GM19238 (cell line): ENCODE data around the gene ZBTB20.

ENCODE experiments used
- DNase-seq: peaks from one replicate; pipeline ENCODE4 v3.0.0; 2011; ENCODE audit warnings: low spot score; ENCODE audit not compliant: insufficient read length

ZBTB20 gene

GRCh38 chr3:114718071-114718897, 428.8 kb downstream of the ZBTB20 start:
- no peak for DNase-seq

- DNase-seq = no peak
These were observed 430.2 kb downstream of the ZBTB20 start for GRCh38 chr3:114716916-114717315.

DNA sequence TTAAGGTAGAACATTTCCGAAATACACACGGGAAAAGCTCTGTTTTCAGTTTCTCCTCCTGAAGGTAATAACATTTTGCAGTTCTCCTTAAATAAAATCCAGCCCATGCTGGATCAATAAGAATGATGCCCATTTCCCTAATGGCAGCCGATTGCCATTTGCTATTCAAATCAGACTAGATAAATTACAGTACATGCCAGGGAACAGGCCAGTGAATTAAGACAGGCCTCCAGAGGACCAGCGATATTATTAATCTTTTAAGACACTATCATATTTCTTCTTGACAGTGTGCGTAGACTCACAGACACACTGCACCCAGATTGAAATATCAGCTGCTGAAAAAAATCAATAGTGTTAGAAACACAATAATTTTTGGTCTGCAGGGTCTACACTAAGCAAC, 431.0 kb downstream of the ZBTB20 start:
- no peak for DNase-seq

DNA sequence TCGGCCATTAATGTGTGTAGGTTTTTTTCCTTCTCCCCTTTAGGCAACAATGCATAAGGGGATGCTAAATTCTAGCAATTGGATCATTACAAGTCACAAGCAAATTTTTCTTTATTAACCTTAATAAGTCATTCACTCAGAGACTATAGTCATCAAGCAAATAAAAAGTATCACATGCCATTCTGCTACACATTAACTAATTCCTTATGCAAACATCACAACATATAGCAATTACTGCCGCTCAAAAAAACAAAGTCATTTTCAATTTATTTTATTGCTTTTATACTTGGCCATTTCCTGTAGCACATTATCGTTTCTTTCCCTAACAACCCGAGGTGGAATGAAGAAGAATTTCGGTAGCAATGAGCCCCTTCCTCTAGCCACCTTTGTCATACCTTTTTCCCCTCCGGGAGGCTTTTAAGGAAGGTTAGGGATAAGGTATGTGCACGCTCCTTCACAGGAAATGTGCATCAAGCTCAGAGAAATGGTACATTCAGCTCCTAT, 432.1 kb downstream of the ZBTB20 start:
- DNase-seq = no peak

- no peak for DNase-seq
These were observed 432.9 kb downstream of the ZBTB20 start for GRCh38 chr3:114714237-114714636.

DNA sequence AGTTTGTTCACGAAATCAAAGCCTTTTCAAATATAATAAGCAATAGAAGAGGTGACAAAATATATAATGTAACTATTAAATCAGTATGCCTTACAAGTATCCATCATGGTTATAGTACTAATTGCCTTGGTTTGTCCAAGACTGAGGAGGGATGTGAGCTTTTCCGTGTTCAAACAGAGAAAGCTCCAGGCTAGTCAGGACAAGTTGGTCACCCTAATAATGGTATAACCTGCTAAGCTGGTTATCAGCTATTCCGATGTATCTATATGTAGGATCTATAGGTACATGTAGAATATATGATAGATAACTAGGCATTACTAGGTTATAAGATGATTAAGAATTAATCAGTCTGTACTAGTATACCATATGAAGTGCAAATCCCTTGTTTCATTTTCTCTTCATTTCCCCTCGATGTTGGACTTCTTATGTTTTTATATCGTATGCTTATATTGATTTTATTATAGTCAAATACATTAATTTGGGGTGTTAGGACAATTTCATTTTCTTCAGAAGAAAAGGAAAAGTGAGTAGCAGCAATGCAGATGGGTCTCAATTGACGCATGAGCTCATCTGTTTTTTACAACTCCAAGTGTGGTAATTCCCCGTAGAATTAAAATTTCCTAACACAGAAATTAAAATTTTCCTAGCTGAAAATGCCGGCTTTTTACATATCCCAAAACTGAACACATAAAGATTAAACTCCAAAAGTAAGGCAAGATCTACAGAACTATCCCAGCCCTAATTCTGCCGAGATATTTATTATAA, 434.2 kb downstream of the ZBTB20 start:
- DNase-seq = no peak

GRCh38 chr3:114711321-114711886, 435.7 kb downstream of the ZBTB20 start:
- DNase-seq = no peak

GRCh38 chr3:114709102-114709501, 438.0 kb downstream of the ZBTB20 start:
- DNase-seq = no peak

GRCh38 chr3:114707252-114707860, 439.7 kb downstream of the ZBTB20 start:
- no peak for DNase-seq

DNA sequence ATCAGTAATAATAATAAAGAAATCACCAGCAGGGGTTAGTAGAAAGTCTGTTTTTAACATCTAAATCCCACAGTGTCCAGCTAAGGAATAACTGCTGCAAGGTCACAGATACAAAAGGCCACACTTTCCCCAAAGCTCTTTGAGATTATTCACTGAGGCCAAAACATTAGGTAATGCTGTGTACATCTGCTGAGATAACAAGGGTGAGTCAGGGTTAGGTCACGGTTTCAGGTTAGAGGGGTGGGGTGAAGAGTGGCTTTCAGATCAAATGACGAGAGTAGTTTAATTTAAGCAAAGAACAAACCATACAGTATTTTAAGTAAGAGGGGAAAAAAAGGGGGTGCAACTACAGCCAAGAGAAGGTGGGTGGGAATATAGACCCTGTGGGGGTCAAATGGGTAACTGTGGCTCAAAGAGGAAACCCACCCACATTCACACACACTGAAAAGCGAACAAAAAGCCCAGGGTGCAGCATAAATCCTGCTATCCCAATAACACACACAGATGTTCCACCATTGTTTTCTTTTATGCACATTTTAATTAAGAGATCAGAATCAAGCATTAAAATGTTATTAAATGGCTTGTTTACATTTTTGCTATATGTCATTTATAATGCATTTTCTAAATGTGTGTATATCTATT, 440.4 kb downstream of the ZBTB20 start:
- no peak for DNase-seq

GRCh38 chr3:114700637-114701234, 446.4 kb downstream of the ZBTB20 start:
- no peak for DNase-seq

DNA sequence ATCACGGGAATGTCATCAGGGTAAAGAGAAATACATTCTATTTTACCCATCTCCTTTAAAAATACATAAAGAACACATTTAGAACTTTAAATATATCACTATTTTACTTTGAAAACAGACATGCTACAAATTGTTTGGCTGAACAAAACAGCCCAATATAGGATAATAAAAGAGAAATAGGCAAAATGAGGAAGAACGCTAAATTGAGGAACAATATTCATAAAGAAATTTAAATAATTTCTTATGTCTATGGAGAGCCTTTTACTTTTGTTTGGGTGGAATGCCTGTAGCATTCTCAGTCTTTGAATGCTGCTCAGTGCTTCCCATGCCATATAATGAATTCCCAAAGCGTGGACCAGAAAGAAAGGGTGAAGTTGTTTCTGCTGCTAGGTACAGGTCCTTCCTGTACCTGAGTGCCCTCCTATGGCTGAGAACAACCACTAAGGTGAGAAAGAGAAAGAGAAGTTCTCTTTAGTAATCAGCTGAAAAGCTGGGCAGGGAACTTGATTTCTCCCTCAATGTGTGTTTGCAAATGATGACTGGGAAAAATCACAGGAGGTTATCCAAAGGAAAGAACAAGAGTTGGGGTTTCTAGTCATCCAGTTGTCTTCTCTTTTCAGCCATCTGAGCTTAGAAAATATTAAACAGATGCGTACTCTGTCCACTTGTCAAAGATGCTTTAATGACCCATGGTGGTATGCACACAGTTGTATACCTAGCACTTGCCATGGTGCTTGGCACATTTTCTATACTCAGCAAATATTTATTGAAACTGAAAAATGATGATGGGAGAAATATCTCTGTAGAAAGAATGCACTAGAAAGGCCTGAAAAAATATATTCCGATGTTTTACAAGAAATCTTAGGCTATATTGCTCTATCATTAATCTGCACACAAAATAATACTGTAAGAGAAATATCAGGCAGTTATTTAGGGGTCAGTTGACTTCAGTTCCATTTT, 448.7 kb downstream of the ZBTB20 start:
- no peak for DNase-seq

GRCh38 chr3:114697401-114697800, 449.7 kb downstream of the ZBTB20 start:
- DNase-seq = no peak

GRCh38 chr3:114694251-114694650, 452.8 kb downstream of the ZBTB20 start:
- DNase-seq = no peak

GRCh38 chr3:114691871-114692270, 455.2 kb downstream of the ZBTB20 start:
- DNase-seq = no peak

GRCh38 chr3:114690911-114691310, 456.2 kb downstream of the ZBTB20 start:
- DNase-seq = no peak

DNA sequence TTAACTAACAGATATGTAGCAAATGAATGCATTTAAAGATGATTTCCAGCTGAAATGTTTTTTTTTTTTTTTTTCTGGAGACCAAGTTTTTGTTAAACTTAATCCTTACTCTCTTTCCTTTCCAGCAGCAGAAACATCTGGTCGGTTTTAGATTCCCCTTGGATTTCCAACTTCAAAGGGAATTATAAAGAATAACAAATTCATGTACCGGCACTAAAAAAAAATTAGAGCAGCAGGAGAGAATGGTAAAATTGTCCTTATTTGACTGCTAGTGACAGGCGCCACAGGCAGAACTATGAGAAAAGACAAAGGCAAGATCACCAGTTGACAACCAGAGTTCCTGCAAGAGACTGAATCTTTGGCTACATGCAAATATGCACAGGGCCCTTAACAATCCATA, 459.9 kb downstream of the ZBTB20 start:
- no peak for DNase-seq

DNA sequence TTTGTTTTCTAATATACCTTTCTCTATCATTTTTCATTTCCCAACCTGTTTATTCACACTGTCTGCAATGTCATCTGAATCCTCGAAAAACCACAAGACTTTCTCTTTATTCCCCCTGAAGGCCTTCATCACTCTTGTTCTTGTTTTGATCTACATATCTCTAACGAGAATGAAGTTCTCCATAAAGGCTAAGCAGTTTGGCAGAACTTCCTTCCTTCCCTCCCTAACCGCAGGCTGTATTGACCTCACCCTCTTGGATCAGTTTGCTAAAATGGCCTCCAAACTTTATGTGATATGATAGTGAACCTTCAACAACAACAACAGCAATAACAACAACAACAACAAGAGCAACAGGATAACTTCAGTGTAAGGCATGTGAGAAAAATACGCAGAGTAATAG, 460.5 kb downstream of the ZBTB20 start:
- DNase-seq = no peak

DNA sequence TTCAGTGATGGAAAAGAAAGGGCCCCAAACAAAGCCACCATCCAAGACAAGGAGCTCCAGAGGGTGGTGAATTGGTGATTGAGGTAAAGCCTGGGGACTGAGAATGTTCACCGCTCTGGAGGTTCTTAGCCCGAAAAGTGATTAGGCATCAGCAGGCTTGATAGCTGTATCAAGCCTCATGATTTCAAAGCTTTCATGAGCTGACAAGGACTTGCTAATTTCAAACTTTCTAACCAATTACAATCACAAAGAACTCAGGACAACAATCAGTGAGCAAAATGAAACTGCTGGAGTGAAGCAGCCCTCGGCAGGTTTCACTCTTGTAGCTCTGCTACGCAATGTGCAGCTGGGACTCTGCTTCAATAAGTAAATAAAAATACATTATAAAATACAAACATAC, 461.9 kb downstream of the ZBTB20 start:
- no peak for DNase-seq

DNA sequence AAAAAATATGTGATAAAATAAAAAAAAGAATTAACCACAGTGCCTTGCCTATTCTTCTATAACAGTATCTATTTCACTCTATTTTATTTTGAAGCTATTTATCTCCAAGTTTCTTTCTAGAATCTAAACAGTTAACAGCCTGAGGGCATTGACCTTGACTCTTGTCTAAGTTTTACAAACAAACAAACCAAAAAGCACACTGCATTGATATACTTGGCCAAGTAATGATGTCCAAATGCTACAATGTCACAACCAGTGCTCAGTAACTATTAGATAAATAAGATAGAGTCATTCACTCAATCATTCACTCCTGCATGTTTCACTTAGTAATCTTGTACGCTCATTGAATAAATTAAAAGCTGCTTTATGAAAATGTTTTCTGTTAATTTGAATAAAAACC, 466.8 kb downstream of the ZBTB20 start:
- DNase-seq = no peak
